Measurements from ENCODE around the gene CRISP2. TPM values are rescaled to one million over a fixed set of nuclear protein-coding genes. Genes with fewer than 3 reads are reported as not detected.

The CRISP2 gene
- total and polyA plus RNA-seq, 9 of the 15 experiments (the other 6 are each of a cell fraction or from before 2014, with no cell fraction given): not detected

GRCh38 chr6:49666930-49667757 lies 46.2 kb downstream of the CRISP2 start (continued):
- no peak for TF ChIP-seq ZNF609 (CRISPR knock-in tag; IDR thresholded peaks at IDR 0.05; ENCODE audit: borderline replicate concordance)
- TF ChIP-seq THRAP3 (IDR thresholded peaks at IDR 0.05; ENCODE audit: borderline replicate concordance): no peak
- no peak for TF ChIP-seq ZFP36 (IDR thresholded peaks at IDR 0.05; ENCODE audit: low read depth, low read length, partially characterized antibody)
- TF ChIP-seq ATF1 (CRISPR knock-in tag; IDR thresholded peaks at IDR 0.05): no peak
- peak; percentile 74 for TF ChIP-seq ATF1 (tag; IDR thresholded peaks at IDR 0.05)
- no peak for TF ChIP-seq E2F3 (CRISPR knock-in tag; IDR thresholded peaks at IDR 0.05)
- no peak for TF ChIP-seq BMI1 (IDR thresholded peaks at IDR 0.05; ENCODE audit: low read length)
- TF ChIP-seq SP2 (IDR thresholded peaks at IDR 0.05; ENCODE audit: extremely low read depth, low read depth, low read length, poor library complexity, severe bottlenecking): no peak
- TF ChIP-seq JUN (IDR thresholded peaks at IDR 0.05; ENCODE audit: borderline replicate concordance, low read depth, low read length): peak; percentile 91
- TF ChIP-seq JUN (CRISPR knock-in tag; IDR thresholded peaks at IDR 0.05; ENCODE audit: borderline replicate concordance): no peak
- TF ChIP-seq SFPQ (IDR thresholded peaks at IDR 0.05; ENCODE audit: low read depth, low read length): no peak
- TF ChIP-seq E2F4 (CRISPR knock-in tag; IDR thresholded peaks at IDR 0.05; ENCODE audit: low read depth): no peak
- TF ChIP-seq ZKSCAN1 (IDR thresholded peaks at IDR 0.05; ENCODE audit: low read depth, low read length): no peak
- no peak for TF ChIP-seq ZFP30 (CRISPR knock-in tag; IDR thresholded peaks at IDR 0.05; ENCODE audit: borderline replicate concordance)
- TF ChIP-seq RBM25 (IDR thresholded peaks at IDR 0.05; ENCODE audit: low read depth, low read length, severe bottlenecking): no peak
- TF ChIP-seq SMARCC2 (IDR thresholded peaks at IDR 0.05; ENCODE audit: low read depth): 0 out of 2 replicates have a peak, but pooled peaks have one; percentile 53
- TF ChIP-seq TCF7L2 (IDR thresholded peaks at IDR 0.05; ENCODE audit: low read depth, low read length): no peak
- no peak for TF ChIP-seq ZNF174 (CRISPR knock-in tag; IDR thresholded peaks at IDR 0.05)
- TF ChIP-seq PTBP1 (IDR thresholded peaks at IDR 0.05; ENCODE audit: low read depth, low read length): no peak
- TF ChIP-seq FOXK1 (CRISPR knock-in tag; IDR thresholded peaks at IDR 0.05; ENCODE audit: borderline replicate concordance): no peak
- TF ChIP-seq MTA3 (IDR thresholded peaks at IDR 0.05; ENCODE audit: borderline replicate concordance): 0 out of 2 replicates have a peak, but pooled peaks have one; percentile 55
